Keratinocyte (primary cell): ENCODE data around the gene HCN4. TPM values are rescaled to one million over a fixed set of nuclear protein-coding genes. Genes with fewer than 3 reads are reported as not detected.

Source experiments
- DNase-seq: peaks from one replicate; pipeline ENCODE4 v3.0.0-alpha.2; 2011; ENCODE audit warnings: low read depth, missing footprints, low spot score
- FAIRE-seq: peaks from 2 replicates; lab custom pipeline; 2011; peaks lifted over from hg19 to GRCh38; lab: Jason Lieb, UNC
- H2AFZ ChIP-seq: 2 replicates; pipeline ENCODE4 v1.6.0; 2012; ENCODE audit warnings: low read length, control low read depth, inconsistent platforms; ENCODE audit not compliant: control insufficient read depth
- H3K27ac ChIP-seq: 2 replicates; pipeline ENCODE4 v1.5.1; 2011; ENCODE audit warnings: low read length; ENCODE audit not compliant: control insufficient read depth, insufficient read depth
- H3K27me3 ChIP-seq: 3 replicates; pipeline ENCODE4 v1.6.0; 2011; ENCODE audit warnings: low read length; ENCODE audit not compliant: control insufficient read depth, insufficient read depth; ENCODE audit errors: extremely low read depth
- H3K36me3 ChIP-seq, 2 experiments: 2 replicates in 1 of 2; 3 replicates in 1 of 2; pipeline ENCODE4 v1.5.1; 2011; ENCODE audit warnings: low read length in 2 of 2, mild to moderate bottlenecking in 1 of 2; ENCODE audit not compliant: control insufficient read depth in 2 of 2, insufficient read depth in 2 of 2; ENCODE audit errors: extremely low read depth in 1 of 2
- H3K4me1 ChIP-seq: 3 replicates; pipeline ENCODE4 v1.5.1; 2011; ENCODE audit warnings: low read length; ENCODE audit not compliant: control insufficient read depth, insufficient read depth; ENCODE audit errors: extremely low read depth
- H3K4me2 ChIP-seq: 3 replicates; pipeline ENCODE4 v1.6.0; 2011; ENCODE audit warnings: low read depth, low read length; ENCODE audit not compliant: control insufficient read depth, insufficient read depth; ENCODE audit errors: extremely low read depth
- H3K4me3 ChIP-seq, 3 experiments: fragments of 200-600 bp in 1 of 3; sonication (generic) in 1 of 3; 2 replicates in 2 of 3; 3 replicates in 1 of 3; pipeline ENCODE4 v1.5.1; 2011 to 2016; ENCODE audit warnings: low read length in 3 of 3, mild to moderate bottlenecking in 3 of 3, control low read depth in 2 of 3, inconsistent platforms in 1 of 3, low read depth in 1 of 3, mixed read lengths in 1 of 3, mixed run types in 1 of 3, moderate library complexity in 1 of 3; ENCODE audit not compliant: control insufficient read depth in 2 of 3, insufficient read depth in 2 of 3; ENCODE audit errors: extremely low read depth in 1 of 3
- H3K79me2 ChIP-seq: 2 replicates; pipeline ENCODE4 v1.6.0; 2012; ENCODE audit warnings: low read length; ENCODE audit not compliant: control insufficient read depth, insufficient read depth
- H3K9ac ChIP-seq: 3 replicates; pipeline ENCODE4 v1.6.0; 2011; ENCODE audit warnings: low read length; ENCODE audit not compliant: control insufficient read depth, insufficient read depth; ENCODE audit errors: extremely low read depth
- H3K9me1 ChIP-seq: 3 replicates; pipeline ENCODE4 v1.6.0; 2011; ENCODE audit warnings: low read length; ENCODE audit not compliant: control insufficient read depth, insufficient read depth; ENCODE audit errors: extremely low read depth
- H3K9me3 ChIP-seq: 2 replicates; pipeline ENCODE4 v1.5.1; 2012; ENCODE audit warnings: low read depth, low read length; ENCODE audit not compliant: control insufficient read depth
- H4K20me1 ChIP-seq: 3 replicates; pipeline ENCODE4 v1.6.0; 2011; ENCODE audit warnings: low read length; ENCODE audit not compliant: control insufficient read depth, insufficient read depth; ENCODE audit errors: extremely low read depth
- EZH2 ChIP-seq: IDR thresholded peaks from one replicate; pipeline ENCODE4 v1.6.1; 2012; ENCODE audit warnings: inconsistent platforms, mild to moderate bottlenecking, low read length, moderate library complexity
- dilution Hi-C: fragments of 300-500 bp; cut with MboI; formaldehyde crosslinking; loops from one replicate; pipeline ENCODE4 v1.7.0; 2020; ENCODE audit warnings: low sequenced_read_pairs; ENCODE audit not compliant: extremely low pct_ligation_motif_present
- polyA plus RNA-seq, 5 experiments: library from polyadenylated mRNA; depleted of rRNA in 3 of 5; stranded (reverse) in 3 of 5; stranded (forward) in 1 of 5; unstranded in 1 of 5; fragments of >200 nt; gene quantifications; 1 replicate in 1 of 5; 2 replicates in 3 of 5; 3 replicates in 1 of 5; pipeline versions ENCODE4 v1.2.1 to v1.2.3, GENCODE V29; 2011 to 2012; ENCODE audit warnings: missing spikeins in 2 of 5, low read depth in 1 of 5, low replicate concordance in 1 of 5
- TF ChIP-seq, protein P1 (sequence below), 3 experiments: IDR thresholded peaks in 1 of 3; conservative IDR thresholded peaks in 1 of 3; optimal IDR thresholded peaks in 1 of 3; 2 replicates in 2 of 3; 3 replicates in 1 of 3; pipeline versions ENCODE3 to v1.5.1; 2011; ENCODE audit warnings: low read length in 3 of 3, mild to moderate bottlenecking in 3 of 3, moderate library complexity in 2 of 3, control low read depth in 1 of 3, inconsistent platforms in 1 of 3; ENCODE audit not compliant: insufficient read depth in 2 of 3; ENCODE audit errors: extremely low read depth in 1 of 3

HCN4 gene
- polyA plus RNA-seq, 1 donor (not counting 4 experiments of a cell fraction or from before 2014, with no cell fraction given), result not detected

- peaks cover 16% of the 10 kb centered on the region for H3K27me3 ChIP-seq
- no peak for FAIRE-seq
- H3K9me1 ChIP-seq, result no peaks in the 10 kb centered on the region
- H2AFZ ChIP-seq, result no peak overlapping the region
- H3K4me3 ChIP-seq, result no peak overlapping the region
- dilution Hi-C loops, result no loop called here
- H3K27ac ChIP-seq, result no peak overlapping the region
- H3K4me1 ChIP-seq, result no peaks in the 10 kb centered on the region
- no peaks in the 10 kb centered on the region for H3K79me2 ChIP-seq
- no peak overlapping the region for H3K9ac ChIP-seq
- H3K4me2 ChIP-seq, result no peak overlapping the region
- no peak for DNase-seq
- TF ChIP-seq, protein P1, sequence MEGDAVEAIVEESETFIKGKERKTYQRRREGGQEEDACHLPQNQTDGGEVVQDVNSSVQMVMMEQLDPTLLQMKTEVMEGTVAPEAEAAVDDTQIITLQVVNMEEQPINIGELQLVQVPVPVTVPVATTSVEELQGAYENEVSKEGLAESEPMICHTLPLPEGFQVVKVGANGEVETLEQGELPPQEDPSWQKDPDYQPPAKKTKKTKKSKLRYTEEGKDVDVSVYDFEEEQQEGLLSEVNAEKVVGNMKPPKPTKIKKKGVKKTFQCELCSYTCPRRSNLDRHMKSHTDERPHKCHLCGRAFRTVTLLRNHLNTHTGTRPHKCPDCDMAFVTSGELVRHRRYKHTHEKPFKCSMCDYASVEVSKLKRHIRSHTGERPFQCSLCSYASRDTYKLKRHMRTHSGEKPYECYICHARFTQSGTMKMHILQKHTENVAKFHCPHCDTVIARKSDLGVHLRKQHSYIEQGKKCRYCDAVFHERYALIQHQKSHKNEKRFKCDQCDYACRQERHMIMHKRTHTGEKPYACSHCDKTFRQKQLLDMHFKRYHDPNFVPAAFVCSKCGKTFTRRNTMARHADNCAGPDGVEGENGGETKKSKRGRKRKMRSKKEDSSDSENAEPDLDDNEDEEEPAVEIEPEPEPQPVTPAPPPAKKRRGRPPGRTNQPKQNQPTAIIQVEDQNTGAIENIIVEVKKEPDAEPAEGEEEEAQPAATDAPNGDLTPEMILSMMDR (optimal IDR thresholded peaks at IDR 0.05 in 1 of 3, IDR thresholded peaks at IDR 0.05 in 1 of 3, conservative IDR thresholded peaks at IDR 0.05 in 1 of 3; ENCODE audit: extremely low read depth in 1 of 3, insufficient read depth in 2 of 3, low read length in 3 of 3), result no peak
- no peak for TF ChIP-seq EZH2
- no peaks in the 10 kb centered on the region for H4K20me1 ChIP-seq
- no peaks in the 10 kb centered on the region for H3K9me3 ChIP-seq
- no peaks in the 10 kb centered on the region for H3K36me3 ChIP-seq
These were observed 48.1 kb downstream of the HCN4 start for GRCh38 chr15:73320619-73321180.

GRCh38 chr15:73319460-73320245 lies 49.1 kb downstream of the HCN4 start:
- no peaks in the 10 kb centered on the region for H3K9me1 ChIP-seq
- FAIRE-seq (no peak), DNase-seq (no peak)

More at GRCh38 chr15:73319460-73320245, 49.1 kb downstream of the HCN4 start:
- Histone ChIP-seq H3K4me1 (no peaks in the 10 kb centered on the region), H3K36me3 (no peaks in the 10 kb centered on the region), H2AFZ (no peak overlapping the region), H3K4me2 (no peak overlapping the region), H3K9me3 (no peaks in the 10 kb centered on the region), H3K27me3 (peaks cover 16% of the 10 kb centered on the region), H3K27ac (no peak overlapping the region), H4K20me1 (no peaks in the 10 kb centered on the region), H3K79me2 (no peaks in the 10 kb centered on the region), H3K4me3 (no peak overlapping the region), H3K9ac (no peak overlapping the region)
- TF ChIP-seq, protein P1 (optimal IDR thresholded peaks at IDR 0.05 in 1 of 3, IDR thresholded peaks at IDR 0.05 in 1 of 3, conservative IDR thresholded peaks at IDR 0.05 in 1 of 3; ENCODE audit: extremely low read depth in 1 of 3, insufficient read depth in 2 of 3, low read length in 3 of 3), result no peak
- no peak for TF ChIP-seq EZH2
- dilution Hi-C loops, result no loop called here
